GM12891 (cell line): ENCODE data around the gene DNER.

ENCODE experiments used
- DNase-seq: peaks from one replicate; pipeline ENCODE4 v3.0.0; 2011; ENCODE audit warnings: low spot score; ENCODE audit not compliant: insufficient read length
- FAIRE-seq: peaks from 2 replicates; lab custom pipeline; 2011; peaks lifted over from hg19 to GRCh38; lab: Jason Lieb, UNC
- PAX5 ChIP-seq: IDR thresholded peaks from 2 replicates; pipeline ENCODE4 v1.6.1; 2011; ENCODE audit warnings: low read length, moderate library complexity, mild to moderate bottlenecking; ENCODE audit not compliant: insufficient read depth, severe bottlenecking
- POLR2A ChIP-seq: IDR thresholded peaks from 2 replicates; pipeline ENCODE4 v1.6.1; 2011; ENCODE audit warnings: low read depth, low read length, control low read depth
- POLR2AphosphoS5 ChIP-seq: IDR thresholded peaks from 2 replicates; pipeline ENCODE4 v1.6.1; 2011; ENCODE audit warnings: low read depth, low read length, control low read depth
- POU2F2 ChIP-seq: IDR thresholded peaks from 2 replicates; pipeline ENCODE4 v1.6.1; 2011; ENCODE audit warnings: low read depth, mild to moderate bottlenecking, control low read depth, low read length, moderate library complexity
- SPI1 ChIP-seq: IDR thresholded peaks from 2 replicates; pipeline ENCODE4 v1.6.1; 2011; ENCODE audit warnings: low read depth, low read length, control low read depth
- TAF1 ChIP-seq: IDR thresholded peaks from 2 replicates; pipeline ENCODE4 v1.6.1; 2011; ENCODE audit warnings: low read depth, low read length, control low read depth

Gene DNER

DNA sequence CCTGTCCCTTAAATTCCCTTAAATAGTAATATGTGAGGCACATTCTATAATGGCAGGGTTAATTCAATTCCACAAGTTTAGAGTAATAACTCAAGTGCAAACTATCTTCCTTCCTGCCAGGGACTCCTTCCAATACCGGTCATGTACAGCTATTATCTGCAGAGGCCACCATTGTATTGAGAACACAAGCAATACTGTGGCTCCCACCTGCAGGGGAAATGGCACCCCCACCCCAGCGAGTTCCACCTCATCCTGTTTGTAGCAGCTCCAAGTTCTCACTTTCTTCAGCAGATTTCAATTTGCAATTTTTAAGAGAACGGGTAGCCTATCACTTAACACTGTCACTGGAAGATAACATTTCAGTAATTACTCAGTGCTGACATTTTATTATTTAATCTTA lies 271.2 kb downstream of the DNER start:
- TF ChIP-seq POLR2AphosphoS5 (no peak), POU2F2 (no peak), POLR2A (no peak), SPI1 (no peak)
- DNase-seq (no peak), FAIRE-seq (no peak)

DNA sequence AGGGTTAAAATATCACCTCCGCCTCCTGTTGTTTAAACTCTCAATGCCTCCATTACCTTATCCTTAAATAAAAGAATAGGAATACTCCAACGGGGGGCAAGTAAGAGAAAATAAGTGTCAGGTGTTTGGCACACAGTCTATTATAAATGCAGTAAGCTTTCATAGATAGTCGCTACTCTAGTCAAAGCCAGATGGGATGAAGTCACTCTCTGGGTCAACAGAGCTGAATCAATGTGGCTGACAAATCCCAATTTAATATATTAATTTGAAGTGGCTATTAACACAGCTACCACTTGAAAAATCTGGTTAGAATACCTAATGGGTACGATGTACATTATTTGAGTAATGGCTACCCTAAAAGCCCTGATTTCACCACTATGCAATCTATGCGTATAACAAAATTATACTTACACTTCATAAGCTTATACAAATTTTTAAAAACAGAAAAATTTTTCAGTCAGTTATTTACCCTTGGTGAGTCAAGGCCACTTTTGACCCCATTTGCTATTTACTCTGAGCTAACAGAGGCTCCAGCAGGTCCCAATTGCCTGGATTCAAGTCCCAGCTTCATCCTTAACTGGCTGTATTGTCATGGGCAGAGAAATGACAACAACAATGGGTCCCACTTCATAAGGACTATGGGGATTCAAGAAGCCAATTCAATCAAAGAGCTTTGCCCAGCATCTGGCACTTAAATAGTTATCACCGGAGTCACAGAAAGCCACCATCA lies 275.8 kb downstream of the DNER start:
- no peak for DNase-seq
- TF ChIP-seq SPI1: no peak
- no peak for TF ChIP-seq POLR2AphosphoS5
- no peak for FAIRE-seq

DNA sequence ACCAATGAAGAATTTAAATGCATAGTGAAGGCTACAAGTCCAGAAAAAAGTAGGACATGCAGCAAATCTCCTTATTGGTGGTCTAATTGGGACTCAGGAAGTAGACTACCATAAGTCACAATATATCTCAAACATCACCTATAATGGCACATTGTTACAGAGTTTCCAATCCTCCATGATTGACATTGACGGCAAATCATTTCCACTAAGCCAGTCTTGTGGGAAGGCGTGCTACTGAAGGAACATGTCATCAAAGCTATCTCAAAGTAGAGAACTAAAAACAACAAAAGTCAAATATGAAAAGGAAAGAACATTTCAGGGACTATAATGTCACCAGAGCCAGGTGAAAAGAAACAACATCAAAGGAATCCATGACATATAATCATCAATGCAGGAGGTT lies 276.9 kb downstream of the DNER start:
- no peak for FAIRE-seq
- no peak for DNase-seq
- TF ChIP-seq SPI1 (no peak), POU2F2 (no peak), TAF1 (no peak), POLR2AphosphoS5 (no peak), PAX5 (no peak), POLR2A (no peak)

DNA sequence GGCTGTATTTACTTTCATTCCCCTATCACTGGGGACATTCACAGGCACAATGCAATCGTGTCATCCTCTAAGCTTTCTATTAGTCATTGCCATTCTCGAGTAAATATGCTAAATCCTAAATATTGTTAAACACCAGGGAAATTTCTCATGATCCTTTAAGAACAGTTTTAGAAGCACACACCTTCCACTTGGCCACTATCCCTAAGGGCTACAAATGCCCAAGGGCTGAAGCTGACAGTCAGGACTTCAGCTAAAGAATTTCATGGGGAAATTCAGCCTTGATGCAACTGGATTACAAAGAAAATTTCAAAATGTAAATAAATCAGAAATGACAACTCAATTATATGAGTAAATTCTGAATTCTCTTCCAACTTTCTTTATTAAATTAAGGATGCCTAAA lies 280.2 kb downstream of the DNER start:
- DNase-seq: no peak
- FAIRE-seq: no peak
- TF ChIP-seq TAF1 (no peak), POU2F2 (no peak), SPI1 (no peak), PAX5 (no peak), POLR2A (no peak), POLR2AphosphoS5 (no peak)

DNA sequence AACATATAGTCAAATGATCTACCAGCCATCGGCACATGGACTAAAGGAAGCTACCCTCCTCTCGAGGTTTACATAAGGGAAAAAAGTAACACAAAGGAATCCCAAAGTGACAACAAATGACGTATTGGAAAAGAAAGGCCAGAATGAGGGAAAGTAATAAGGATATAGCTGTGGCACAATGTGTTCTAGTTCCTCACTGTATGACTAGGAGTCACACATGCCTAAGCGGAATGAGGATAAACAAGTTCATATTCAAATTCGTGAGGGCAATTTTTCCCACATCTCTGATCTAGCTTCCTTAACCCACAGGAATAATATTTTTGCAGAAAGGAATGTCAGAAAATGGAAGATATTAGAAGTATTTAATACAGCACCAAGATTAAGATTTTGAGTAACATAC lies 281.0 kb downstream of the DNER start:
- FAIRE-seq (no peak), DNase-seq (no peak)
- TF ChIP-seq POU2F2: no peak
- no peak for TF ChIP-seq PAX5
- TF ChIP-seq SPI1: no peak
- TF ChIP-seq TAF1: no peak
- no peak for TF ChIP-seq POLR2A
- TF ChIP-seq POLR2AphosphoS5: no peak

DNA sequence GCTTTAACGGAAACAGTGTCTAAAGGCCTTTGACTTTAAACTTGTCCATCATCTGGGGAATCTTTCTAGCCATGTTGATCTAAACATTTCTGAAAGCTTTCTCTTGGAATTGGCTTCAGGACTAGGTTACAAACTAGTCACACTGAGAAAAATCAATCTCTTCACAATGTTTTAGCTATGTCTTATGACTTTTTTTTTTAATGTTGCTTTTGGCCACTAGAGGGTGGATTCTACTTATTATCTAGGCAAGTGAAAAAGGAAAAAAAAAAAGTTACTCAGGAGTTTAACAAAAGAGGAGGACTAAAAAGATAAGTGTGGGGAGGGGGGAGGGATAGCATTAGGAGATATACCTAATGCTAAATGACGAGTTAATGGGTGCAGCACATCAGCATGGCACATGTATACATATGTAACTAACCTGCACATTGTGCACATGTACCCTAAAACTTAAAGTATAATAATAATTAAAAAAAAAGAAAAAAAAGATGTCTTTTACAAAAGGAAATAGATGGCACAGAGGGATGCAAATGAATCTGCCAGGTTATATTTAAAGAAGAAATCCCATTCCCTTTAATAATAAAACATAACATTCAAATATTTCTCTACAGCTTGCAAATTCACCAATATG lies 282.9 kb downstream of the DNER start:
- FAIRE-seq (no peak), DNase-seq (no peak)
- TF ChIP-seq TAF1: no peak
- no peak for TF ChIP-seq SPI1
- no peak for TF ChIP-seq POU2F2
- TF ChIP-seq PAX5: no peak
- TF ChIP-seq POLR2AphosphoS5: no peak
- TF ChIP-seq POLR2A: no peak

DNA sequence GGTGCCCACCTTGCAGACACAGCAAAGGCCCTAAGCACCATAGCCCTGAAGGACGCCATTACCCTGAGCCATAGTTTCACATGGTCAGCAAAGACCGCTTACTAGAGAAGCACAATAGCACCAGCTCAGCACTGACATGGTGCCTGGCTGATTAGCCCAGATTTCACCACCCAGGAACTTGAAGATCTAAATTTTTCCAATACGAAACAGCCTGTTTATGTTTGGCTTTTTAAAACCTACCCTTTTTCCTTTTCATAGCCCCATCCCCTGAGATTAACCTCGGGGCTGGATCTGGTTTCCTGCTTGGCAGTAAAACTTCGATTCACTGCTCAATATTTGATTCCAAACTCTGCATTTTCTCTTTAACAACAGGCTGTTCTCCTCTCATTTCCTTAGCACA lies 284.8 kb downstream of the DNER start:
- TF ChIP-seq POLR2A: no peak
- no peak for TF ChIP-seq POU2F2
- TF ChIP-seq TAF1: no peak
- TF ChIP-seq PAX5: no peak
- TF ChIP-seq POLR2AphosphoS5: no peak
- TF ChIP-seq SPI1: no peak
- FAIRE-seq (no peak), DNase-seq (no peak)

DNA sequence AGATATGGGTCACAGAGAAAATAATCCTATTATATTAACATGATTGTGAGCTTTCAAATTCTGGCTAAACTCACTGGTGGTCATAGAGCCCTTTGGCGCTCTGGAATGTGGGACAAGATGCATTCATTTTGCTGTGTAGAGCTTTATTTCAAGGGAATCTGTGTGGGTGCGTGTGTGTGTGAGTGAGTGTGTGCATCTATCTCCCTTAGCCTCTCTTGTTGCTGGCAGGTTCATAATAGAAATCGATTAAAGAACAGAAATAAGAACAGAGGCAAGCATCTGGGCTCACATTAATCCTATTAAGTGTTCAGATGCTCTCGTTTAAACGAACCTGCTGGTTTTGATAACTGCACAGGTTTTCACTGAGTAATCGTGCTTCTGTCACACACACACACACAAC lies 287.9 kb downstream of the DNER start:
- DNase-seq: no peak
- TF ChIP-seq PAX5 (no peak), SPI1 (no peak), TAF1 (no peak), POU2F2 (no peak), POLR2A (no peak), POLR2AphosphoS5 (no peak)
- no peak for FAIRE-seq

DNA sequence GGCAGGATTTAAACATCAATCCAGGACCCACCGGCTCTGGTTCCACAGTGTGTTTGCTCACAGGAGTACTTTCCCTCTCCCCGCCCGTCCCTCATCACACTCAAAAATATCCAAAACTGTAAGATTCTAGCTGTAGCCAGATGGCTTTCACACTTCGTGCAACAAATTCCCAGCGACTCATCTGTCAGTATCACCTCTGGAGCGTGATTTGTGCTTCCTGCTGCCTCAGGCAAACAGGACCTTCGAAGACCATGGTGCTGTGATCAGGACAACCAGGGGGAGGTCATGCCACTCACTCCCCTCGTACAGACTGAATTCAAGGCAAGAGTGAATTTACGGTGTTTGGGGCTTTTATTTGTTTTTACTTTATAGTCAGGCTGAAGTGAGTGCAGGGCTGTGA lies 288.8 kb downstream of the DNER start:
- TF ChIP-seq SPI1 (no peak), POU2F2 (no peak), PAX5 (no peak), POLR2AphosphoS5 (no peak), TAF1 (no peak), POLR2A (no peak)
- FAIRE-seq (no peak), DNase-seq (no peak)

DNA sequence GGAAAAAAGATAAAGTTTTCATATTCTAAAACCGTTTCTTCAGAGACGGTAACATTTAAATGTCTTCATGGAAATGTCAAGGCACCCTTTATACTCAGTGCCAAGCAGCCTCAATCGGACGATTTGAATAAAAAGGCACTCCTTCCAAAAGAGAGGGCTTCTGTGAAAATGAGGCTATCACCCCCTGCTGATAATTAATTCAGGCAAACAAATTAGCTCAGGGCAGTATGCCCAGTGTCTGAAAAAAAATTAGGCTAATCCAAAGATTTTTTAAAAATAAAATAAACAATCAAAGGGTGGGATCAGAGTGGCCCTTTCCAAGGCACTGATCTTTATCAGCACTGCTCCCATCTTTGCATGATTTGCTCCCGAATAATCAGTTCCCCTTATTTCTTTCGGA lies 292.3 kb downstream of the DNER start:
- FAIRE-seq (no peak), DNase-seq (no peak)
- TF ChIP-seq TAF1 (no peak), POLR2AphosphoS5 (no peak), POLR2A (no peak), POU2F2 (no peak), PAX5 (no peak), SPI1 (no peak)
